Measurements from ENCODE around the gene CHRM4. TPM values are rescaled to one million over a fixed set of nuclear protein-coding genes. Genes with fewer than 3 reads are reported as not detected.

Gene CHRM4
- polyA plus RNA-seq, 4 donors: 0.11 to 0.34 (median 0.21) TPM

- DNase-seq (ENCODE audit: low read depth in 4 of 4, low spot score in 3 of 4): no peak
Observed at GRCh38 chr11:46334211-46334610, 57.4 kb downstream of the CHRM4 start.

Other genes with a start within 250 kb of the CHRM4 start
- gene CREB3L1, start 114.1 kb downstream of the CHRM4 start, polyA plus RNA-seq (ENCODE audit: insufficient read length in 4 of 4): 10 to 100 TPM; 15.7 to 73.2 (median 19.8) TPM
- 10 to 100 TPM; 27.3 to 44.6 (median 34.0) TPM for gene DGKZ, start 44.3 kb downstream of the CHRM4 start, polyA plus RNA-seq (ENCODE audit: insufficient read length in 4 of 4)
- 100 to 1,000 TPM; 559 to 862 (median 739) TPM for gene MDK, start 10.1 kb downstream of the CHRM4 start, polyA plus RNA-seq (ENCODE audit: insufficient read length in 4 of 4)
- gene AMBRA1, start 202.2 kb upstream of the CHRM4 start, polyA plus RNA-seq (ENCODE audit: insufficient read length in 4 of 4): 10 to 100 TPM; 18.8 to 25.8 (median 24.7) TPM
- 1 to 10 TPM; 3.4 to 4.8 (median 3.8) TPM for gene HARBI1, start 225.5 kb upstream of the CHRM4 start, polyA plus RNA-seq (ENCODE audit: insufficient read length in 4 of 4)
- gene ATG13, start 225.8 kb upstream of the CHRM4 start, polyA plus RNA-seq (ENCODE audit: insufficient read length in 4 of 4): 10 to 100 TPM; 49.9 to 75.4 (median 66.0) TPM